Measurements from ENCODE around the gene CUTC. TPM values are rescaled to one million over a fixed set of nuclear protein-coding genes. Genes with fewer than 3 reads are reported as not detected.
"Not testable (repeated sequence)": the region's sequence is repeated elsewhere in the genome, so short reads cannot be mapped to it uniquely, and the experiment has no call there.

CUTC gene
- total RNA-seq, 5 donors from 2014 or later (not counting 1 experiment from before 2014, with no cell fraction given), result 21.0 to 32.1 (median 29.3) TPM

DNA sequence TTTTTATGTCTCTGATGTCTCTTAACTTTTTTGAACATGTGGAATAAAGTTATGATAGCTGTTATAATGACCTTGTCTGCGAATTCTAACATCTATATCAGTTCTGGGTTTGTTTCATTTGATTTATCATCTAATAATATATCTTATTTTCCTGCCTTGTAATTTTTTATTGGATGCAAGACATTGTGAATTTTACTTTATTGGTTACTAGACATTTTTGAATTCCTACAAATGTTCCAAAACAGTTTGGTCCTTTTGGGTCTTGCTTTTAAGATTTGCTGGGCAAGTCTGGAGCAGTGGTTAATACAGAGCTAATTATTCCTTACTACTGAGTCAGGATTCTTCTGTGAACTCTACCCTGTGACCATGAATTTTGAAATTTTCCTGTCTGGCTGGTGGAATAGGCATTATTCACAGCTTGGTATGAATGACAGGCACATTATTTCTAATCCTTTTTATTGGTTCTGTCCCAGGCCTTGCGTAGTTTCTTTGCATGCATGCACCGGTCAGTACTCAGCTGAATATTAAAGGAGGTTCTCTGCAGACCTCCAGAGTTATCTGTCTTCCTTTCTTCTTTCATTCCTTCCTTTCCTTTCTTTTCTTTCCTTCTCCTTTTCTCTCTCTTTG is 9.0 kb downstream of the CUTC start:
- Mint-ChIP-seq H3K27ac (no peak overlapping the region), H3K9me3 (peaks cover 6 to 18% (median 9%) of the 10 kb centered on the region in 3 donors), H3K36me3 (peaks cover 81% of the 10 kb centered on the region), H3K4me3 (no peak overlapping the region), H3K27me3 (no peaks in the 10 kb centered on the region), H3K4me1 (peaks cover 27 to 32% (median 31%) of the 10 kb centered on the region in 3 donors)
- Histone ChIP-seq H3K9me3 (peaks cover 9% of the 10 kb centered on the region), H3K4me1 (ENCODE audit: control insufficient read depth in 1 of 2, extremely low read depth in 1 of 2, insufficient read depth in 2 of 2, low read length in 2 of 2) (peaks cover 0 to 2% of the 10 kb centered on the region in 2 experiments), H3K4me3 (ENCODE audit: control insufficient read depth in 1 of 2, extremely low read depth in 1 of 2, low read length in 1 of 2) (no peak overlapping the region), H3K27me3 (replicated peaks in 1 of 2; ENCODE audit: control insufficient read depth in 2 of 2, extremely low read depth in 1 of 2, insufficient read depth in 2 of 2, low read length in 1 of 2) (no peaks in the 10 kb centered on the region), H3K27ac (ENCODE audit: low read length) (no peak overlapping the region), H3K36me3 (ENCODE audit: control insufficient read depth in 2 of 2, extremely low read depth in 1 of 2, insufficient read depth in 1 of 2, low read length in 1 of 2) (peaks cover 9 to 76% of the 10 kb centered on the region in 2 donors)
- POLR2A ChIA-PET, result interaction anchor here (0.6 to 0.7 kb wide), 2 partner anchors 9 to 121 kb away, joined by 3 to 5 read pairs; partner anchors contain the start of genes COX15 (in 1 of the 2), CUTC (in 1 of the 2) and SLC25A28 (in 1 of the 2)
- ATAC-seq (replicated peaks in 1 of 4), result no peak
- 100% methylated on average over 1 of the region's 3 CpGs for WGBS (ENCODE audit: insufficient coverage)
- CTCF ChIA-PET, result no interaction called here
- no peak for DNase-seq

- Histone ChIP-seq H3K27ac (ENCODE audit: low read length) (no peak overlapping the region), H3K9me3 (peaks cover 9% of the 10 kb centered on the region), H3K4me3 (ENCODE audit: control insufficient read depth in 1 of 2, extremely low read depth in 1 of 2, low read length in 1 of 2) (no peak overlapping the region), H3K27me3 (replicated peaks in 1 of 2; ENCODE audit: control insufficient read depth in 2 of 2, extremely low read depth in 1 of 2, insufficient read depth in 2 of 2, low read length in 1 of 2) (no peaks in the 10 kb centered on the region), H3K36me3 (ENCODE audit: control insufficient read depth in 2 of 2, extremely low read depth in 1 of 2, insufficient read depth in 1 of 2, low read length in 1 of 2) (peaks cover 12 to 75% of the 10 kb centered on the region in 2 donors), H3K4me1 (ENCODE audit: control insufficient read depth in 1 of 2, extremely low read depth in 1 of 2, insufficient read depth in 2 of 2, low read length in 2 of 2) (peaks cover 0 to 2% of the 10 kb centered on the region in 2 experiments)
- H3K27me3 Mint-ChIP-seq, result no peaks in the 10 kb centered on the region
- H3K9me3 Mint-ChIP-seq, result peaks cover 6 to 18% (median 9%) of the 10 kb centered on the region in 3 donors
- no peak overlapping the region for H3K4me3 Mint-ChIP-seq
- H3K36me3 Mint-ChIP-seq, result peaks cover 73% of the 10 kb centered on the region
- DNase-seq (no peak), ATAC-seq (replicated peaks in 1 of 4) (no peak)
- peaks cover 23 to 27% (median 24%) of the 10 kb centered on the region in 3 donors for H3K4me1 Mint-ChIP-seq
- H3K27ac Mint-ChIP-seq, result no peak overlapping the region
- ChIA-PET CTCF (interaction anchor here in 1 of 2 donors (0.7 kb wide), 1 partner anchor 479 kb away, joined by 8 read pairs; no protein-coding TSS in a partner anchor), POLR2A (interaction anchor here in 1 of 2 donors (0.6 kb wide), 1 partner anchor 67 kb away, joined by 4 read pairs; no protein-coding TSS in a partner anchor)
Measured at GRCh38 chr10:99742254-99742653, 10.2 kb downstream of the CUTC start.

DNA sequence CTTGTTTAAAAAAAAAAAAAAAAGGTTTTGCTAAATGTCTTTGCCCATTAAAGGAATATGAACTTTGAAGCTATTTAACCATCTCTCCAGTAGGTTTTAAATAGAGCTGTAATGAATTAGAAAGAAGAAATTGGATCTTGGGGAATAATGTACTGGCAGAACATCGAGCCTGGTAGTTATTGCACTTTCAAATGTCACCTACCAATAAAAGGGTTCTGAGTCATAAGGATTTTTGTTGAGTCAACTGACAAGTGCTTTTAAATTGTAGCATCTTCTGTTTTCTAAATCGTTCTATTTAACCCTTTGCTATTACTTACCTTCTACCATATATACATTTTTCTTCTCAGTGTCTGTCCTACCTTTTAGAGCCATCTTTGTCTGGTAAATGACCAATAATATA is 10.7 kb downstream of the CUTC start:
- H3K36me3 ChIP-seq (ENCODE audit: control insufficient read depth in 2 of 2, extremely low read depth in 1 of 2, insufficient read depth in 1 of 2, low read length in 1 of 2), result peaks cover 12 to 75% of the 10 kb centered on the region in 2 donors
- H3K27ac ChIP-seq (ENCODE audit: low read length), result no peak overlapping the region
- peaks cover 6 to 18% (median 9%) of the 10 kb centered on the region in 3 donors for H3K9me3 Mint-ChIP-seq
- H3K4me1 ChIP-seq (ENCODE audit: control insufficient read depth in 1 of 2, extremely low read depth in 1 of 2, insufficient read depth in 2 of 2, low read length in 2 of 2), result peaks cover 0 to 2% of the 10 kb centered on the region in 2 experiments
- H3K4me3 Mint-ChIP-seq, result no peak overlapping the region
- ChIA-PET CTCF (interaction anchor here (0.7 to 0.9 kb wide), 2 partner anchors 10 to 478 kb away, joined by 4 to 8 read pairs; partner anchors contain the start of genes COX15 (in 1 of the 2) and CUTC (in 1 of the 2)), POLR2A (interaction anchor here in 1 of 2 donors (0.6 to 0.7 kb wide), 3 partner anchors 11 to 68 kb away, joined by 3 to 5 read pairs (median 4); no protein-coding TSS in a partner anchor)
- no peak overlapping the region for H3K27ac Mint-ChIP-seq
- WGBS (ENCODE audit: insufficient coverage), result no CpG with 5 or more reads among the region's 2 CpGs
- peaks cover 70% of the 10 kb centered on the region for H3K36me3 Mint-ChIP-seq
- no peak overlapping the region for H3K4me3 ChIP-seq (ENCODE audit: control insufficient read depth in 1 of 2, extremely low read depth in 1 of 2, low read length in 1 of 2)
- DNase-seq (no peak), ATAC-seq (replicated peaks in 1 of 4) (no peak)
- no peaks in the 10 kb centered on the region for H3K27me3 ChIP-seq (replicated peaks in 1 of 2; ENCODE audit: control insufficient read depth in 2 of 2, extremely low read depth in 1 of 2, insufficient read depth in 2 of 2, low read length in 1 of 2)
- peaks cover 9% of the 10 kb centered on the region for H3K9me3 ChIP-seq
- no peaks in the 10 kb centered on the region for H3K27me3 Mint-ChIP-seq
- H3K4me1 Mint-ChIP-seq, result peaks cover 18 to 23% (median 19%) of the 10 kb centered on the region in 3 donors

DNA sequence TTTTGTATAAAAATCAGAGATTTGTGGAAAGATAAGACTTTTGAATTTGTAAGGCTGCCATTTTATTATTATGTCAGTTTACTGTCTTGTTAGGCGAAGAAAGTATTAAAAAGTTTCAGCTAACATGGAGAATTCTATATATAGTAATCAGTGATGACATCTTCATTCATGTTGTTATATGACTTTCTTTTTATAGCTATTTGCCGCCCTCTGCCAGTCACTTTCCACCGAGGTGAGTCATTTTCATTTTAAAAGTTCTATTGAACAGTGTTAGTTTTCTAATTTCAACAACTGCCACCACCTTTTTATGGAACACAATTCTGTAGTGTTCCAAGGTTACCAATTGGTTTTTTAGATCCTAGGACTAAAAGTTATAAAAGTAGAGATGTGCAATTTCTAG is 11.8 kb downstream of the CUTC start:
- no CpG with 5 or more reads among the region's 3 CpGs for WGBS (ENCODE audit: insufficient coverage)
- H3K27me3 ChIP-seq (replicated peaks in 1 of 2; ENCODE audit: control insufficient read depth in 2 of 2, extremely low read depth in 1 of 2, insufficient read depth in 2 of 2, low read length in 1 of 2), result no peaks in the 10 kb centered on the region
- ChIA-PET CTCF (interaction anchor here in 1 of 2 donors (0.9 kb wide), 1 partner anchor 11 kb away, joined by 4 read pairs; the partner anchor contains the start of genes COX15 and CUTC), POLR2A (interaction anchor here in 1 of 2 donors (0.6 kb wide), 1 partner anchor 85 kb away, joined by 3 read pairs; no protein-coding TSS in a partner anchor)
- H3K4me3 ChIP-seq (ENCODE audit: control insufficient read depth in 1 of 2, extremely low read depth in 1 of 2, low read length in 1 of 2), result no peak overlapping the region
- H3K9me3 ChIP-seq, result peaks cover 9% of the 10 kb centered on the region
- no peak overlapping the region for H3K4me3 Mint-ChIP-seq
- ATAC-seq (replicated peaks in 1 of 4) (no peak), DNase-seq (no peak)
- H3K4me1 ChIP-seq (ENCODE audit: control insufficient read depth in 1 of 2, extremely low read depth in 1 of 2, insufficient read depth in 2 of 2, low read length in 2 of 2), result peaks cover 0 to 2% of the 10 kb centered on the region in 2 experiments
- H3K36me3 ChIP-seq (ENCODE audit: control insufficient read depth in 2 of 2, extremely low read depth in 1 of 2, insufficient read depth in 1 of 2, low read length in 1 of 2), result peaks cover 12 to 86% of the 10 kb centered on the region in 2 donors
- H3K27me3 Mint-ChIP-seq, result no peaks in the 10 kb centered on the region
- H3K9me3 Mint-ChIP-seq, result peaks cover 6 to 18% (median 9%) of the 10 kb centered on the region in 3 donors
- H3K36me3 Mint-ChIP-seq, result peaks cover 73% of the 10 kb centered on the region
- H3K27ac Mint-ChIP-seq, result no peak overlapping the region
- peaks cover 25 to 29% (median 25%) of the 10 kb centered on the region in 3 donors for H3K4me1 Mint-ChIP-seq
- no peak overlapping the region for H3K27ac ChIP-seq (ENCODE audit: low read length)

- Mint-ChIP-seq H3K4me1 (peaks cover 22 to 27% (median 24%) of the 10 kb centered on the region in 3 donors), H3K36me3 (peaks cover 68% of the 10 kb centered on the region)
- H3K4me1 ChIP-seq (ENCODE audit: control insufficient read depth in 1 of 2, extremely low read depth in 1 of 2, insufficient read depth in 2 of 2, low read length in 2 of 2); H3K9me3 ChIP-seq; H3K4me3 ChIP-seq (ENCODE audit: control insufficient read depth in 1 of 2, extremely low read depth in 1 of 2, low read length in 1 of 2); CTCF ChIA-PET; ATAC-seq (replicated peaks in 1 of 4); H3K27ac ChIP-seq (ENCODE audit: low read length); H3K27ac Mint-ChIP-seq; H3K4me3 Mint-ChIP-seq; H3K27me3 Mint-ChIP-seq; H3K9me3 Mint-ChIP-seq; DNase-seq; POLR2A ChIA-PET; H3K27me3 ChIP-seq (replicated peaks in 1 of 2; ENCODE audit: control insufficient read depth in 2 of 2, extremely low read depth in 1 of 2, insufficient read depth in 2 of 2, low read length in 1 of 2): not testable (repeated sequence)
- no CpG with 5 or more reads among the region's 2 CpGs for WGBS (ENCODE audit: insufficient coverage)
- peaks cover 12 to 83% of the 10 kb centered on the region in 2 donors for H3K36me3 ChIP-seq (ENCODE audit: control insufficient read depth in 2 of 2, extremely low read depth in 1 of 2, insufficient read depth in 1 of 2, low read length in 1 of 2)
Measured at GRCh38 chr10:99746166-99746565, 14.1 kb downstream of the CUTC start.

DNA sequence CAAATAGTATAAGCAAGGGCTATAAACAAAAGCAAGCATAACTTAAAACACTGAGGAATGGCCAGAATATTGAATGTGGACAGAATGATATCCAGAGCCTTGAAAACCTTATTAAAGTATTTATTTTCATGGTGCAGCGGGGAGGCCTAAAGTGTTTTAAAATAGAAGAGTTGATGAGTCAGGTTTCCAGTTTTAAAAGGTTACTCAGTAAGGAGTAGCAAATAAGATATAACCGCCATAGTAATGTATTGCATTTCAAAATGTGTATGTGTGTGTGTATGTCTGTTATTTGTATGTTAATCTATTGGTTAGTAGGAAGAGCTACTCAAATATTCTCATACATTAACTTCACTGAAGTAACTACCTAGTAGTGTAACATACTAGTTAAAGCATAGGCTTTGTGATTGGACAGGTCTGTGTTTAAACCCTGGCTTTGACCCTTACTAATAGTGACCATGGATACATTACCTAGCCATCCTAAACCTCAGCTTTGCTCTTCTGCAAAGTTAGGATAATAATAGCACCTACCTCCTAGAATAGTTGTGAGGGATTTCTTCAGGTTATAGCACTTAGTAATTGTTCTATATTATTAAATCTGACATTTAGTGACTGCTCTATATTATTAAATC is 16.9 kb downstream of the CUTC start:
- no peak overlapping the region for H3K4me3 Mint-ChIP-seq
- H3K4me3 ChIP-seq (ENCODE audit: control insufficient read depth in 1 of 2, extremely low read depth in 1 of 2, low read length in 1 of 2), result no peak overlapping the region
- H3K36me3 ChIP-seq (ENCODE audit: control insufficient read depth in 2 of 2, extremely low read depth in 1 of 2, insufficient read depth in 1 of 2, low read length in 1 of 2), result peaks cover 3 to 80% of the 10 kb centered on the region in 2 donors
- no CpG with 5 or more reads among the region's 2 CpGs for WGBS (ENCODE audit: insufficient coverage)
- no peaks in the 10 kb centered on the region for H3K9me3 ChIP-seq
- H3K27me3 ChIP-seq (replicated peaks in 1 of 2; ENCODE audit: control insufficient read depth in 2 of 2, extremely low read depth in 1 of 2, insufficient read depth in 2 of 2, low read length in 1 of 2), result no peaks in the 10 kb centered on the region
- no peaks in the 10 kb centered on the region for H3K4me1 ChIP-seq (ENCODE audit: control insufficient read depth in 1 of 2, extremely low read depth in 1 of 2, insufficient read depth in 2 of 2, low read length in 2 of 2)
- ChIA-PET POLR2A (interaction anchor here in 1 of 2 donors (0.7 kb wide), 1 partner anchor 223 kb away, joined by 3 read pairs; no protein-coding TSS in a partner anchor), CTCF (no interaction called here)
- H3K9me3 Mint-ChIP-seq, result no peaks in the 10 kb centered on the region
- peaks cover 60% of the 10 kb centered on the region for H3K36me3 Mint-ChIP-seq
- no peaks in the 10 kb centered on the region for H3K27me3 Mint-ChIP-seq
- no peak overlapping the region for H3K27ac ChIP-seq (ENCODE audit: low read length)
- DNase-seq (no peak), ATAC-seq (replicated peaks in 1 of 4) (no peak)
- H3K4me1 Mint-ChIP-seq, result peaks cover 9 to 13% (median 9%) of the 10 kb centered on the region in 3 donors
- H3K27ac Mint-ChIP-seq, result no peak overlapping the region

Data from T-cell (primary cell).